ENCODE data around the gene ZNF593OS. TPM values are rescaled to one million over a fixed set of nuclear protein-coding genes. Genes with fewer than 3 reads are reported as not detected.

The ZNF593OS gene
- total and polyA plus RNA-seq, 2 donors (not counting 1 experiment from before 2014, with no cell fraction given): 0.09 TPM; not detected in 1

DNA sequence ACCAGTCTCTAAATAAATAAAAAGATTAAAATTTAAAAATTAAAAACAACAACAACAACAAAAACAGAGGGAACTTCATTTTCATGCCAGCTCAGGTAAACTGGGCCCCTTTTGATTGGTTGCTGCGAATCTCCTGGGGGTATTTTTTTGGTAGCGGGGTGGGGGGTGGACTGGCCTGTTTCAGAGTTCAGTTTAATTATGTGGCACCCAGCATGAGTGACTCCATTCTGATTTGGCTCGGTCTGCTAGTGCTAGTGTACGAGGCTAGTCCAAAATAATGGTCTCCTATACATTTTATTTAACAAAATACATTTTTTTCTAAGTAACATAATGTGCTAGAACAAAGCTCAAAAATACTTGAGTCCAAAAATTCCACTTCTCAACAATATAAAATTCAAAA lies 41.9 kb downstream of the ZNF593OS start:
- H3K79me2 ChIP-seq (ENCODE audit: control insufficient read depth, insufficient read depth, low read length): no peaks in the 10 kb centered on the region
- ChIA-PET POLR2A (interaction anchor here (0.7 kb wide), 1 partner anchor 8 kb away, joined by 4 read pairs; no protein-coding TSS in a partner anchor), CTCF (interaction anchor here (0.7 to 2.5 kb wide), 4 partner anchors 9 to 287 kb away, joined by 3 to 17 read pairs (median 4); no protein-coding TSS in a partner anchor)
- no peak overlapping the region for H2AFZ ChIP-seq (ENCODE audit: insufficient read depth, low read depth, low read length, poor library complexity, severe bottlenecking)
- TF ChIP-seq EZH2 (IDR thresholded peaks at IDR 0.05; ENCODE audit: borderline replicate concordance, insufficient read depth, low read depth, low read length, poor library complexity, severe bottlenecking): no peak
- TF ChIP-seq CTCF (IDR thresholded peaks at IDR 0.05): no peak
- no peak overlapping the region for H3K4me3 ChIP-seq (ENCODE audit: control extremely low read depth in 1 of 5, extremely low read depth in 1 of 5, insufficient read depth in 1 of 5, low read depth in 2 of 5, low read length in 4 of 5)
- H3K27ac ChIP-seq (ENCODE audit: low read length in 2 of 2): no peak overlapping the region
- Mint-ChIP-seq H3K27ac (no peak overlapping the region), H3K9me3 (ENCODE audit: insufficient read depth) (no peaks in the 10 kb centered on the region), H3K4me3 (no peak overlapping the region), H3K27me3 (peaks cover 9% of the 10 kb centered on the region), H3K4me1 (peaks cover 21% of the 10 kb centered on the region)
- DNase-seq (no peak), ATAC-seq (ENCODE audit: low read depth) (no peak)
- no peak overlapping the region for H3K4me2 ChIP-seq (replicated peaks; ENCODE audit: low read depth, low read length, poor library complexity, severe bottlenecking)
- H3K27me3 ChIP-seq (replicated peaks in 1 of 4; ENCODE audit: control extremely low read depth in 1 of 4, control insufficient read depth in 3 of 4, insufficient read depth in 4 of 4, low read length in 3 of 4): peaks cover 0 to 11% (median 3%) of the 10 kb centered on the region in 4 experiments
- no peak overlapping the region for H3K9ac ChIP-seq (ENCODE audit: low read length)
- no peaks in the 10 kb centered on the region for H3K36me3 ChIP-seq (replicated peaks in 1 of 2; ENCODE audit: control extremely low read depth in 1 of 2, control insufficient read depth in 1 of 2, extremely low read depth in 1 of 2, insufficient read depth in 2 of 2, low read length in 1 of 2)
- no peaks in the 10 kb centered on the region for H4K20me1 ChIP-seq (ENCODE audit: control insufficient read depth, insufficient read depth, low read length, poor library complexity, severe bottlenecking)
- peaks cover 0 to 4% (median 0%) of the 10 kb centered on the region in 3 donors for H3K9me3 ChIP-seq (ENCODE audit: control extremely low read depth in 1 of 3, control insufficient read depth in 2 of 3, insufficient read depth in 1 of 3, low read length in 2 of 3)
- intact Hi-C loops (cut with micrococcal nuclease): no loop called here
- WGBS (ENCODE audit: insufficient coverage): 90% methylated on average over 2 of the region's 4 CpGs
- H3K4me1 ChIP-seq (ENCODE audit: control insufficient read depth in 2 of 2, insufficient read depth in 2 of 2, low read length in 2 of 2): peaks cover 18 to 21% of the 10 kb centered on the region in 2 donors
